Stimulated activated naive CD8-positive, alpha-beta T cell treated with anti-CD3 and anti-CD28 coated beads, Interleukin-15, amount 100 ng/mL, for 72 hours (primary cell): ENCODE results near the gene CNTNAP5.

Experiments used
- ATAC-seq: fragments of 150-1000 bp; cut with Tn5 transposase; 2 replicates; pipeline ENCODE4 v1.10.0; 2021; ENCODE audit warnings: mild to moderate bottlenecking, moderate library complexity
- DNase-seq, 2 donors: peaks; one replicate each; pipeline ENCODE4 v3.0.0; 2021 to 2022
- H3K27ac Mint-ChIP-seq, 2 donors: one replicate each; pipeline ENCODE4 v1.8.0; 2022; ENCODE audit warnings: mild to moderate bottlenecking in 2 of 2, mixed read lengths in 2 of 2, moderate library complexity in 2 of 2
- H3K27me3 Mint-ChIP-seq: one replicate; pipeline ENCODE4 v1.8.0; 2022; ENCODE audit warnings: mixed read lengths
- H3K4me1 Mint-ChIP-seq: one replicate; pipeline ENCODE4 v1.8.0; 2022; ENCODE audit warnings: mild to moderate bottlenecking, mixed read lengths
- H3K4me3 Mint-ChIP-seq, 2 donors: one replicate each; pipeline ENCODE4 v1.8.0; 2022; ENCODE audit warnings: mild to moderate bottlenecking in 2 of 2, mixed read lengths in 2 of 2, moderate library complexity in 1 of 2
- H3K9me3 Mint-ChIP-seq, 2 donors: one replicate each; pipeline ENCODE4 v1.8.0; 2022; ENCODE audit warnings: mixed read lengths in 2 of 2

CNTNAP5 gene

GRCh38 chr2:124308319-124309062, 283.4 kb downstream of the CNTNAP5 start:
- DNase-seq (no peak), ATAC-seq (no peak)
- Mint-ChIP-seq H3K27ac (no peak overlapping the region), H3K9me3 (no peaks in the 10 kb centered on the region), H3K4me1 (no peaks in the 10 kb centered on the region), H3K27me3 (no peaks in the 10 kb centered on the region), H3K4me3 (no peak overlapping the region)

GRCh38 chr2:124309563-124310138, 284.6 kb downstream of the CNTNAP5 start:
- Mint-ChIP-seq H3K27me3 (no peaks in the 10 kb centered on the region), H3K4me3 (no peak overlapping the region), H3K9me3 (no peaks in the 10 kb centered on the region), H3K4me1 (no peaks in the 10 kb centered on the region), H3K27ac (no peak overlapping the region)
- no peak for ATAC-seq
- DNase-seq, result no peak

- Mint-ChIP-seq H3K4me3 (no peak overlapping the region), H3K27ac (no peak overlapping the region), H3K27me3 (no peaks in the 10 kb centered on the region), H3K9me3 (no peaks in the 10 kb centered on the region), H3K4me1 (no peaks in the 10 kb centered on the region)
- DNase-seq (no peak), ATAC-seq (no peak)
These were observed 285.6 kb downstream of the CNTNAP5 start for GRCh38 chr2:124310671-124311070.

GRCh38 chr2:124314084-124314483, 289.0 kb downstream of the CNTNAP5 start:
- Mint-ChIP-seq H3K27ac (no peak overlapping the region), H3K4me3 (no peak overlapping the region), H3K27me3 (no peaks in the 10 kb centered on the region), H3K4me1 (no peaks in the 10 kb centered on the region), H3K9me3 (no peaks in the 10 kb centered on the region)
- ATAC-seq, result no peak
- DNase-seq, result no peak

GRCh38 chr2:124315221-124315880, 290.3 kb downstream of the CNTNAP5 start:
- Mint-ChIP-seq H3K27ac (no peak overlapping the region), H3K27me3 (no peaks in the 10 kb centered on the region), H3K4me3 (no peak overlapping the region), H3K4me1 (no peaks in the 10 kb centered on the region), H3K9me3 (no peaks in the 10 kb centered on the region)
- DNase-seq (no peak), ATAC-seq (no peak)

- ATAC-seq (no peak), DNase-seq (no peak)
- no peaks in the 10 kb centered on the region for H3K9me3 Mint-ChIP-seq
- H3K27me3 Mint-ChIP-seq, result no peaks in the 10 kb centered on the region
- H3K4me3 Mint-ChIP-seq, result no peak overlapping the region
- H3K4me1 Mint-ChIP-seq, result no peaks in the 10 kb centered on the region
- peak overlapping the region in 1 of 2 donors; percentile 63 for H3K27ac Mint-ChIP-seq
These were observed 291.0 kb downstream of the CNTNAP5 start for GRCh38 chr2:124316133-124316532.

- Mint-ChIP-seq H3K27ac (no peak overlapping the region), H3K4me1 (no peaks in the 10 kb centered on the region), H3K27me3 (no peaks in the 10 kb centered on the region), H3K4me3 (no peak overlapping the region), H3K9me3 (no peaks in the 10 kb centered on the region)
- no peak for DNase-seq
- ATAC-seq, result no peak
These were observed 292.0 kb downstream of the CNTNAP5 start for GRCh38 chr2:124316881-124317605.

- Mint-ChIP-seq H3K4me3 (no peak overlapping the region), H3K27me3 (no peaks in the 10 kb centered on the region), H3K27ac (no peak overlapping the region), H3K4me1 (no peaks in the 10 kb centered on the region), H3K9me3 (no peaks in the 10 kb centered on the region)
- DNase-seq, result no peak
- no peak for ATAC-seq
These were observed 292.5 kb downstream of the CNTNAP5 start for GRCh38 chr2:124317628-124318027.

- DNase-seq (no peak), ATAC-seq (no peak)
- Mint-ChIP-seq H3K27me3 (no peaks in the 10 kb centered on the region), H3K4me1 (no peaks in the 10 kb centered on the region), H3K4me3 (no peak overlapping the region), H3K9me3 (peaks cover 0 to under 1% of the 10 kb centered on the region in 2 donors), H3K27ac (no peak overlapping the region)
These were observed 293.8 kb downstream of the CNTNAP5 start for GRCh38 chr2:124318913-124319312.

GRCh38 chr2:124319577-124319976, 294.5 kb downstream of the CNTNAP5 start:
- no peak for ATAC-seq
- H3K27ac Mint-ChIP-seq, result no peak overlapping the region
- no peak overlapping the region for H3K4me3 Mint-ChIP-seq

GRCh38 chr2:124320051-124320688, 295.1 kb downstream of the CNTNAP5 start:
- no peak overlapping the region for H3K27ac Mint-ChIP-seq
- no peaks in the 10 kb centered on the region for H3K4me1 Mint-ChIP-seq
- ATAC-seq (no peak), DNase-seq (no peak)
- H3K27me3 Mint-ChIP-seq, result no peaks in the 10 kb centered on the region
- peaks cover 0 to 11% of the 10 kb centered on the region in 2 donors for H3K9me3 Mint-ChIP-seq
- no peak overlapping the region for H3K4me3 Mint-ChIP-seq

More at GRCh38 chr2:124319577-124319976, 294.5 kb downstream of the CNTNAP5 start:
- H3K27me3 Mint-ChIP-seq, result no peaks in the 10 kb centered on the region
- no peak for DNase-seq
- peaks cover 0 to 7% of the 10 kb centered on the region in 2 donors for H3K9me3 Mint-ChIP-seq
- no peaks in the 10 kb centered on the region for H3K4me1 Mint-ChIP-seq

- Mint-ChIP-seq H3K27ac (no peak overlapping the region), H3K27me3 (no peaks in the 10 kb centered on the region), H3K4me3 (no peak overlapping the region), H3K4me1 (no peaks in the 10 kb centered on the region), H3K9me3 (peaks cover 0 to 11% of the 10 kb centered on the region in 2 donors)
- ATAC-seq, result no peak
- DNase-seq, result no peak
These were observed 298.2 kb downstream of the CNTNAP5 start for GRCh38 chr2:124323321-124323720.

GRCh38 chr2:124325667-124326440, 300.8 kb downstream of the CNTNAP5 start:
- no peaks in the 10 kb centered on the region for H3K27me3 Mint-ChIP-seq
- ATAC-seq, result no peak
- H3K9me3 Mint-ChIP-seq, result peaks cover 0 to 11% of the 10 kb centered on the region in 2 donors
- no peak overlapping the region for H3K4me3 Mint-ChIP-seq
- H3K4me1 Mint-ChIP-seq, result no peaks in the 10 kb centered on the region
- DNase-seq, result no peak
- H3K27ac Mint-ChIP-seq, result no peak overlapping the region

- Mint-ChIP-seq H3K4me1 (no peaks in the 10 kb centered on the region), H3K27me3 (no peaks in the 10 kb centered on the region), H3K27ac (no peak overlapping the region), H3K4me3 (no peak overlapping the region), H3K9me3 (peaks cover 0 to 11% of the 10 kb centered on the region in 2 donors)
- ATAC-seq, result no peak
- no peak for DNase-seq
These were observed 302.2 kb downstream of the CNTNAP5 start for GRCh38 chr2:124327303-124327702.

GRCh38 chr2:124328397-124328796, 303.3 kb downstream of the CNTNAP5 start:
- DNase-seq (no peak), ATAC-seq (no peak)
- H3K4me1 Mint-ChIP-seq, result no peaks in the 10 kb centered on the region
- H3K27me3 Mint-ChIP-seq, result no peaks in the 10 kb centered on the region
- H3K4me3 Mint-ChIP-seq, result no peak overlapping the region
- H3K27ac Mint-ChIP-seq, result no peak overlapping the region
- H3K9me3 Mint-ChIP-seq, result peaks cover 0 to 11% of the 10 kb centered on the region in 2 donors
